Measurements from ENCODE around the gene OR2T4.

OR2T4 gene, protein sequence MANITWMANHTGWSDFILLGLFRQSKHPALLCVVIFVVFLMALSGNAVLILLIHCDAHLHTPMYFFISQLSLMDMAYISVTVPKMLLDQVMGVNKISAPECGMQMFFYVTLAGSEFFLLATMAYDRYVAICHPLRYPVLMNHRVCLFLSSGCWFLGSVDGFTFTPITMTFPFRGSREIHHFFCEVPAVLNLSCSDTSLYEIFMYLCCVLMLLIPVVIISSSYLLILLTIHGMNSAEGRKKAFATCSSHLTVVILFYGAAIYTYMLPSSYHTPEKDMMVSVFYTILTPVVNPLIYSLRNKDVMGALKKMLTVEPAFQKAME

DNA sequence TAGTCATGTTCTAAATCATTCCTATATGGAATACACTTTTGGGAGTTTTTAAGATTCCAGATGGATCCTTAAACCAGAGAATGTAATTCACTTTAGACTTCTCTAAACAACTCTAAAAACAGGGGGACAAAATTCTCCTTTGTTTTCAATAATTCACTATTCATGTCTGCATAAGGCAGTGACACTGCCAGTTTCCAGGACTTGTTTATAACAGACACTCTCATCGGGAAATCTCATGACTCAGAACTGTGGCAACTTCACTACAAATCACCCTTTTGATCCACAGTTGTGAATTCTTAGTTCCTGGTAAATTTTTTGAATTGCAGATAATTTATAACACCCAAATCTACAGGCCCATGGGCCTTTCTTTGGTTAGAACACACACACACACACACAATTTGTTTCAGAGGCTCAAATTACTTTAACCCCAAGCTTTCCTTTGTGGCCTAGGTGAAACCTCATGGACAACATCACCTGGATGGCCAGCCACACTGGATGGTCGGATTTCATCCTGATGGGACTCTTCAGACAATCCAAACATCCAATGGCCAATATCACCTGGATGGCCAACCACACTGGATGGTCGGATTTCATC, at the start of gene OR2T4:
Gene OR2T4 (plus strand): TSS at position 545 of the 595 bp plus-strand sequence. CDS start 0 bp downstream, at position 545.
- no peak for DNase-seq
- TF ChIP-seq, protein P1, sequence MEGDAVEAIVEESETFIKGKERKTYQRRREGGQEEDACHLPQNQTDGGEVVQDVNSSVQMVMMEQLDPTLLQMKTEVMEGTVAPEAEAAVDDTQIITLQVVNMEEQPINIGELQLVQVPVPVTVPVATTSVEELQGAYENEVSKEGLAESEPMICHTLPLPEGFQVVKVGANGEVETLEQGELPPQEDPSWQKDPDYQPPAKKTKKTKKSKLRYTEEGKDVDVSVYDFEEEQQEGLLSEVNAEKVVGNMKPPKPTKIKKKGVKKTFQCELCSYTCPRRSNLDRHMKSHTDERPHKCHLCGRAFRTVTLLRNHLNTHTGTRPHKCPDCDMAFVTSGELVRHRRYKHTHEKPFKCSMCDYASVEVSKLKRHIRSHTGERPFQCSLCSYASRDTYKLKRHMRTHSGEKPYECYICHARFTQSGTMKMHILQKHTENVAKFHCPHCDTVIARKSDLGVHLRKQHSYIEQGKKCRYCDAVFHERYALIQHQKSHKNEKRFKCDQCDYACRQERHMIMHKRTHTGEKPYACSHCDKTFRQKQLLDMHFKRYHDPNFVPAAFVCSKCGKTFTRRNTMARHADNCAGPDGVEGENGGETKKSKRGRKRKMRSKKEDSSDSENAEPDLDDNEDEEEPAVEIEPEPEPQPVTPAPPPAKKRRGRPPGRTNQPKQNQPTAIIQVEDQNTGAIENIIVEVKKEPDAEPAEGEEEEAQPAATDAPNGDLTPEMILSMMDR (IDR thresholded peaks at IDR 0.05; ENCODE audit: low read depth, low read length, missing control alignments): no peak
- H3K27me3 ChIP-seq (replicated peaks): no peaks in the 10 kb centered on the region
- H3K27ac ChIP-seq: no peak within 1 kb of the TSS
- in situ Hi-C loops (cut with HindIII; ENCODE audit: low pct_ligation_motif_present, low sequenced_read_pairs): no loop called here
- H3K4me3 ChIP-seq (ENCODE audit: low read depth, low read length): no peak within 1 kb of the TSS
- no peaks in the 10 kb centered on the region for H3K36me3 ChIP-seq (replicated peaks)

DNA sequence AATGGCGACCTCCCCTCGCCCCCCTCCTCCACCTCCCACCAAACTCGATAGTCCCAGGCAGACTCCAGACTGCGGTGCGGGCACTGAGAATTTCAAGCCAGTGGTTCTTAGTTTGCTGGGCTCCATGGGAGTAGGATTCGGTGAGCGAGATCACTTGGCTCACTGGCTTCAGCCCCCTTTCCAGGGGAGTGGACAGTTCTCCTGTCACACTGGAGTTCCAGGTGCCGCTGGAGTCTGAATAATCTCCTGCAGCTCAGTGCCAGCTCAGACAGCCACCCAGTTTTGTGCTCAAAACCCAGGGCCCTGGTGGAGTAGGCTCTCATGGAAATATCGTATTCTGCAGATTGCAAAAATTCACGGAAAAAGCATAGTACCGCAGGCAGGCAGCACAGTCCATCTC, 44.7 kb upstream of the OR2T4 start:
- Histone ChIP-seq H3K27me3 (replicated peaks) (no peaks in the 10 kb centered on the region), H3K27ac (no peak overlapping the region), H3K4me3 (ENCODE audit: low read depth, low read length) (no peak overlapping the region), H3K36me3 (replicated peaks) (no peaks in the 10 kb centered on the region)
- in situ Hi-C loops (cut with HindIII; ENCODE audit: low pct_ligation_motif_present, low sequenced_read_pairs): no loop called here
- DNase-seq: no peak
- TF ChIP-seq, protein P1 (IDR thresholded peaks at IDR 0.05; ENCODE audit: low read depth, low read length, missing control alignments): no peak

DNA sequence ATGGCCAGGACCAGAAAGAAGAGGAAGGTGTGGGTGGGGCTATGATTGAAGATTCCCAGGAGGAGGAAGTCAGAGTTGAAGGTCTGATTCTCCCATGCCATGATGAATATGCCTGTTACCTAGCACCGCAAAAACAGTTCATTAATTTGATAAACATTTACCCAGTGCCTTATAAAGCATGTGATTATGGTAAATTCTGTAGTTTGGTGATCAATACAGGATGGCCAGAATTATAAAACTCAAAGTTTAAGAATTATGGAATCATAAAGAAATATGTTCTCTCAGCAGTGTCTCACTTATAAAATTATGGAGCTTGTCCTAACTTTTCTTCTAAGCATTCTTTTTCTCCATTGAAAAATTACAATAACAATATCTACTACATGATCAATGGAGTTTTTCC, 37.0 kb upstream of the OR2T4 start, which contains the start of gene OR2M7:
Gene OR2M7 (minus strand): TSS at position 101 of the 400 bp plus-strand sequence. CDS start 0 bp downstream, at position 101.
- in situ Hi-C loops (cut with HindIII; ENCODE audit: low pct_ligation_motif_present, low sequenced_read_pairs): no loop called here
- TF ChIP-seq, protein P1 (IDR thresholded peaks at IDR 0.05; ENCODE audit: low read depth, low read length, missing control alignments): no peak
- H3K27me3 ChIP-seq (replicated peaks): no peaks in the 10 kb centered on the region
- H3K27ac ChIP-seq: no peak within 1 kb of the TSS
- no peaks in the 10 kb centered on the region for H3K36me3 ChIP-seq (replicated peaks)
- no peak within 1 kb of the TSS for H3K4me3 ChIP-seq (ENCODE audit: low read depth, low read length)
- DNase-seq: no peak

GRCh38 chr1:248343451-248343850, 18.0 kb upstream of the OR2T4 start:
- Histone ChIP-seq H3K27ac (no peak overlapping the region), H3K4me3 (ENCODE audit: low read depth, low read length) (no peak overlapping the region), H3K27me3 (replicated peaks) (no peaks in the 10 kb centered on the region), H3K36me3 (replicated peaks) (no peaks in the 10 kb centered on the region)
- TF ChIP-seq, protein P1 (IDR thresholded peaks at IDR 0.05; ENCODE audit: low read depth, low read length, missing control alignments): no peak
- DNase-seq: no peak
- in situ Hi-C loops (cut with HindIII; ENCODE audit: low pct_ligation_motif_present, low sequenced_read_pairs): no loop called here

DNA sequence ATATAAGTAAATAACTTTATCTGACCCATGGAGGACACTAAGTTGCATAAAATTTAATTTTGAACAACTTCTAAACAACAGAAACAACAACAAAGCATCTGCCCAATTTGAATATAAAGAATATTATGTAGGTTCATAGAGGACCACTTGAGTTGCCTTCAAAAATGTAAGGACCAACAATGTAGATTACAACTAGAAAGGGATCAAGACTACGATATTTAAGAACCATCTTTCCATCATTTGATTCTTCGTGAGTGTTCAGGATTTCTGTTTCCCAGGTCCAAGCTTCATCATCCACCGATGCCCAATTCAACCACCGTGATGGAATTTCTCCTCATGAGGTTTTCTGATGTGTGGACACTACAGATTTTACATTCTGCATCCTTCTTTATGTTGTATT, 13.0 kb upstream of the OR2T4 start, which contains the start of gene OR14C36:
Gene OR14C36 (plus strand): TSS at position 301 of the 400 bp plus-strand sequence. CDS start 0 bp downstream, at position 301.
- no peaks in the 10 kb centered on the region for H3K27me3 ChIP-seq (replicated peaks)
- H3K36me3 ChIP-seq (replicated peaks): no peaks in the 10 kb centered on the region
- H3K27ac ChIP-seq: no peak within 1 kb of the TSS
- no peak for DNase-seq
- no peak within 1 kb of the TSS for H3K4me3 ChIP-seq (ENCODE audit: low read depth, low read length)
- TF ChIP-seq, protein P1 (IDR thresholded peaks at IDR 0.05; ENCODE audit: low read depth, low read length, missing control alignments): no peak
- in situ Hi-C loops (cut with HindIII; ENCODE audit: low pct_ligation_motif_present, low sequenced_read_pairs): no loop called here

All from brain microvascular endothelial cell (primary cell).